Cerebellar nuclear complex (tissue), 1 donor: ENCODE results near the gene KCNA5.

Experiments
- DNase-seq, 2 experiments: peaks; one replicate each; lab custom pipeline; 2025; lab: John Stamatoyannopoulos, UW

KCNA5 gene

GRCh38 chr12:5064913-5065490 lies 21.3 kb downstream of the KCNA5 start:
- no peak for DNase-seq

GRCh38 chr12:5066251-5066650 lies 22.6 kb downstream of the KCNA5 start:
- no peak for DNase-seq

- DNase-seq = no peak
Measured at GRCh38 chr12:5068126-5068525, 24.4 kb downstream of the KCNA5 start.

GRCh38 chr12:5068619-5069018 lies 24.9 kb downstream of the KCNA5 start:
- DNase-seq = no peak

GRCh38 chr12:5070090-5070489 lies 26.4 kb downstream of the KCNA5 start:
- DNase-seq = no peak

GRCh38 chr12:5071496-5071895 lies 27.8 kb downstream of the KCNA5 start:
- no peak for DNase-seq

- peak in 1 of 2 experiments; percentile 13 for DNase-seq
Measured at GRCh38 chr12:5072311-5072710, 28.6 kb downstream of the KCNA5 start.

GRCh38 chr12:5073054-5073453 lies 29.4 kb downstream of the KCNA5 start:
- no peak for DNase-seq

- no peak for DNase-seq
Measured at GRCh38 chr12:5073853-5074252, 30.2 kb downstream of the KCNA5 start.

- no peak for DNase-seq
Measured at GRCh38 chr12:5076761-5077160, 33.1 kb downstream of the KCNA5 start.

GRCh38 chr12:5078423-5078822 lies 34.7 kb downstream of the KCNA5 start:
- DNase-seq = no peak

GRCh38 chr12:5081016-5081415 lies 37.3 kb downstream of the KCNA5 start:
- peak; percentile 71 to 83 for DNase-seq

GRCh38 chr12:5083955-5084849 lies 40.5 kb downstream of the KCNA5 start:
- DNase-seq = peak in 1 of 2 experiments; percentile 12

- DNase-seq = no peak
Measured at GRCh38 chr12:5085896-5086295, 42.2 kb downstream of the KCNA5 start.

GRCh38 chr12:5087831-5088554 lies 44.3 kb downstream of the KCNA5 start:
- no peak for DNase-seq

GRCh38 chr12:5088586-5089264 lies 45.0 kb downstream of the KCNA5 start:
- no peak for DNase-seq

- no peak for DNase-seq
Measured at GRCh38 chr12:5094551-5094950, 50.9 kb downstream of the KCNA5 start.

GRCh38 chr12:5094986-5095385 lies 51.3 kb downstream of the KCNA5 start:
- no peak for DNase-seq
